Measurements from ENCODE around the gene FAT1. TPM values are rescaled to one million over a fixed set of nuclear protein-coding genes. Genes with fewer than 3 reads are reported as not detected.

The FAT1 gene
- total RNA-seq, 1 donor from 2014 or later, result 173 TPM

DNA sequence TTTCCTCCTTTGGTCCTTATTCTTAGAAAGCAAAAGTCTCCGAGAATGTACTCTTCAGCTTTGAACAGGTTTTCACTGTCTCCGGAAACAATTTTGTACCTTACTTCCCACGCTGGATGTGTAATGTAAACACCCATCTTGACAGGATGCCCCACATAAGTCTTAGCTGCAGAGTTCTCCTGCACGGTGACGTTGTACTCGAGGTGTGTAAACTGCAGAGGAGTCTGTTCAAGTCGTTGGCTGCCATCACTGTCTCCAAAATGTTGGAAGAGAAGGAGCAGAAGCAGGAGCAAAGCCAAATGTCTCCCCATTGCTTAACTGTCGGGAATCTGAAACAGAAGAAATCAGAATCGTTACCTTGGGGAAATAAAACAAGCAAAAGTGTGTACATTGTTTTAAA lies 14.1 kb downstream of the FAT1 start:
- H3K4me1 ChIP-seq (ENCODE audit: control insufficient read depth in 3 of 3, insufficient read depth in 3 of 3, low read length in 3 of 3), result no peaks in the 10 kb centered on the region
- H3K9me3 ChIP-seq (ENCODE audit: control insufficient read depth in 3 of 3, low read length in 3 of 3), result no peaks in the 10 kb centered on the region
- H3K27ac ChIP-seq (ENCODE audit: low read depth, low read length), result no peak overlapping the region
- H3K36me3 ChIP-seq (ENCODE audit: control insufficient read depth in 3 of 3, insufficient read depth in 3 of 3, low read length in 3 of 3), result peaks cover 0 to 20% (median 0%) of the 10 kb centered on the region in 3 donors
- no peak overlapping the region for H3K4me3 ChIP-seq (ENCODE audit: low read length in 3 of 3)
- H3K27me3 ChIP-seq (ENCODE audit: control insufficient read depth in 3 of 3, insufficient read depth in 3 of 3, low read length in 3 of 3), result no peaks in the 10 kb centered on the region
- no peak overlapping the region for H3K9ac ChIP-seq (ENCODE audit: low read depth in 1 of 3, low read length in 3 of 3)

GRCh38 chr4:186708554-186708953 lies 15.1 kb downstream of the FAT1 start:
- peaks cover 0 to 20% (median 0%) of the 10 kb centered on the region in 3 donors for H3K36me3 ChIP-seq (ENCODE audit: control insufficient read depth in 3 of 3, insufficient read depth in 3 of 3, low read length in 3 of 3)
- H3K4me3 ChIP-seq (ENCODE audit: low read length in 3 of 3), result no peak overlapping the region
- H3K27me3 ChIP-seq (ENCODE audit: control insufficient read depth in 3 of 3, insufficient read depth in 3 of 3, low read length in 3 of 3), result no peaks in the 10 kb centered on the region
- H3K9ac ChIP-seq (ENCODE audit: low read depth in 1 of 3, low read length in 3 of 3), result no peak overlapping the region
- H3K9me3 ChIP-seq (ENCODE audit: control insufficient read depth in 3 of 3, low read length in 3 of 3), result no peaks in the 10 kb centered on the region
- H3K27ac ChIP-seq (ENCODE audit: low read depth, low read length), result no peak overlapping the region
- H3K4me1 ChIP-seq (ENCODE audit: control insufficient read depth in 3 of 3, insufficient read depth in 3 of 3, low read length in 3 of 3), result no peaks in the 10 kb centered on the region

DNA sequence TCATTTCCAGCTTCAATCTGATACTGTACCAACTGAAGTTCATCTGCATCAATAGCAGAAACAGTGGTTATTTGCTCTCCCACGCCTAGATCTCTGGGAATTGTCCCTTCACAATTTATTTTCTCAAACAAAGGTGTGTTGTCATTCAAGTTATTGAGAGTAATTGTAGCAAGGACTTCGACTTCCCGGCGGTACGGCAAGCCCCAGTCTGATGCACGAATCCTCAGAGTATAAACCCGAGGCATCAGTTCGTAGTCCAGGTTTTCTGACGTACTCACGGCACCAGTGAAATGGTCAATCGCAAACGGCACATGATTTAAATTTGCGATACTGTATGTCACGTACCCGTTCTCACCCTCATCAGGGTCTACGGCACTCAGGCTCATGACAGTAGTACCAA lies 15.7 kb downstream of the FAT1 start:
- no peak overlapping the region for H3K27ac ChIP-seq (ENCODE audit: low read depth, low read length)

DNA sequence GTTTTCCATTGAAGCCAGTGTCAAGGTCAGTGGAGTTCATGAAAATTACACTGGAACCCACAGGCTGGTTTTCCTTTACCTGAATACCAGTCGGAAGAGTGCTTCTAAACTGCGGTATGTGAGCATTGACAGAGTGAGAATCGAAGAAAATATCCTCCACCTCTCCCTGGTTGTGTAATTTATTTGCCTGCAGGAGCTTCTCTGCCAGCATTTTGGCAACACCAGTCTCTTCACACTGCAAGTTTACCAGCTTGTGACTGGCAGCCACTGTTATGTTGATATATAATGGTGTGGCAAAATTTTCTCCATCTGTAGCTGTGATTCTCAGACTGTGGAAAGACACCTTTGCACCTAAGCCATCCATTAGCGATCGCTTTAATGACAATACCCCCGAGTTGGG lies 16.1 kb downstream of the FAT1 start:
- Histone ChIP-seq H3K9me3 (ENCODE audit: control insufficient read depth in 3 of 3, low read length in 3 of 3) (no peaks in the 10 kb centered on the region), H3K36me3 (ENCODE audit: control insufficient read depth in 3 of 3, insufficient read depth in 3 of 3, low read length in 3 of 3) (peaks cover 0 to 20% (median 0%) of the 10 kb centered on the region in 3 donors), H3K4me1 (ENCODE audit: control insufficient read depth in 3 of 3, insufficient read depth in 3 of 3, low read length in 3 of 3) (no peaks in the 10 kb centered on the region), H3K27ac (ENCODE audit: low read depth, low read length) (no peak overlapping the region), H3K9ac (ENCODE audit: low read depth in 1 of 3, low read length in 3 of 3) (no peak overlapping the region), H3K4me3 (ENCODE audit: low read length in 3 of 3) (no peak overlapping the region), H3K27me3 (ENCODE audit: control insufficient read depth in 3 of 3, insufficient read depth in 3 of 3, low read length in 3 of 3) (no peaks in the 10 kb centered on the region)

More for the DNA sequence above, 15.7 kb downstream of the FAT1 start:
- Histone ChIP-seq H3K9ac (ENCODE audit: low read depth in 1 of 3, low read length in 3 of 3) (no peak overlapping the region), H3K9me3 (ENCODE audit: control insufficient read depth in 3 of 3, low read length in 3 of 3) (no peaks in the 10 kb centered on the region), H3K4me1 (ENCODE audit: control insufficient read depth in 3 of 3, insufficient read depth in 3 of 3, low read length in 3 of 3) (no peaks in the 10 kb centered on the region), H3K27me3 (ENCODE audit: control insufficient read depth in 3 of 3, insufficient read depth in 3 of 3, low read length in 3 of 3) (no peaks in the 10 kb centered on the region), H3K36me3 (ENCODE audit: control insufficient read depth in 3 of 3, insufficient read depth in 3 of 3, low read length in 3 of 3) (peaks cover 0 to 20% (median 0%) of the 10 kb centered on the region in 3 donors), H3K4me3 (ENCODE audit: low read length in 3 of 3) (no peak overlapping the region)

DNA sequence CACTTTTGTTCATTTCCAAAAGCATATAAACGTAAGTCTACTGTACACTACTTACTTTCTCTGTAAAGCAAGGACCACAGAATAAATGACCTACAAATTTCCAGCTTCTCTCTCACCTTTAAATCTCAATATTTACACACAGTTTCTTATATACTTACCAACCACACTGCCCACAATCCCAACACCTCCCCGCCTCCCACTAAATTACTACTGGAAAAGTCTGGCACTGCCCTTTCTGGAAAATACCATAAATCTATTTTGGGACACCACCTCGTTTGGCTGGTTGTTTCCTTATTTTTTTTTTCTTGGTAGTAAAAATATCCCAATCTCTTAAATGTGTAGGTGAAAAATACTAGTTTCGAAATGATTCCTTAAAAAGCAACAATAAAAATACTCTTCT lies 19.6 kb downstream of the FAT1 start:
- Histone ChIP-seq H3K9ac (ENCODE audit: low read depth in 1 of 3, low read length in 3 of 3) (no peak overlapping the region), H3K9me3 (ENCODE audit: control insufficient read depth in 3 of 3, low read length in 3 of 3) (no peaks in the 10 kb centered on the region), H3K4me1 (ENCODE audit: control insufficient read depth in 3 of 3, insufficient read depth in 3 of 3, low read length in 3 of 3) (peaks cover 0 to 12% (median 4%) of the 10 kb centered on the region in 3 donors), H3K27me3 (ENCODE audit: control insufficient read depth in 3 of 3, insufficient read depth in 3 of 3, low read length in 3 of 3) (peaks cover 0 to 4% (median 0%) of the 10 kb centered on the region in 3 donors), H3K4me3 (ENCODE audit: low read length in 3 of 3) (no peak overlapping the region), H3K36me3 (ENCODE audit: control insufficient read depth in 3 of 3, insufficient read depth in 3 of 3, low read length in 3 of 3) (peaks cover 0 to 20% (median 0%) of the 10 kb centered on the region in 3 donors), H3K27ac (ENCODE audit: low read depth, low read length) (no peak overlapping the region)

GRCh38 chr4:186703510-186703909 lies 20.1 kb downstream of the FAT1 start:
- H3K9ac ChIP-seq (ENCODE audit: low read depth in 1 of 3, low read length in 3 of 3), result no peak overlapping the region
- no peaks in the 10 kb centered on the region for H3K9me3 ChIP-seq (ENCODE audit: control insufficient read depth in 3 of 3, low read length in 3 of 3)
- H3K27me3 ChIP-seq (ENCODE audit: control insufficient read depth in 3 of 3, insufficient read depth in 3 of 3, low read length in 3 of 3), result peaks cover 0 to 4% (median 0%) of the 10 kb centered on the region in 3 donors
- peaks cover 0 to 12% (median 4%) of the 10 kb centered on the region in 3 donors for H3K4me1 ChIP-seq (ENCODE audit: control insufficient read depth in 3 of 3, insufficient read depth in 3 of 3, low read length in 3 of 3)
- no peak overlapping the region for H3K4me3 ChIP-seq (ENCODE audit: low read length in 3 of 3)
- no peak overlapping the region for H3K27ac ChIP-seq (ENCODE audit: low read depth, low read length)
- peaks cover 0 to 19% (median 0%) of the 10 kb centered on the region in 3 donors for H3K36me3 ChIP-seq (ENCODE audit: control insufficient read depth in 3 of 3, insufficient read depth in 3 of 3, low read length in 3 of 3)

DNA sequence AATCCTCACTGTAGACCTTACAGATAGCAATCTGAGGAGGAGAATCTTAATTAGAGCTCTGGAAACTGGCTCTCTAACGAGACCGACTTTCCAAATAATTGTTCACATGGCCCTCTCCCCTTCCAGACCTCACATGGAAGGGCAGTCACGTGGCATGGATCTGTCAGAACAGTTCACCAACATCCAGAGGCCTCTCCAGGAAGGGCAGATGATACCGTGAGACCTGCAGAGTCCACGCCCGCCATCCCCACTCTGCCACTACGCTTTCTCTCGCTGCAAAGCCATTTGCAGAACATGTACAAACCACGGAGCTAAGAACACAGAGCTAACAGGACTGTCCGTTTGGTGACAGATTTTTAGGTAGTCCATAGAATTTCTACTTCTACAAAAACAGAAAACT lies 20.7 kb downstream of the FAT1 start:
- Histone ChIP-seq H3K9me3 (ENCODE audit: control insufficient read depth in 3 of 3, low read length in 3 of 3) (no peaks in the 10 kb centered on the region), H3K9ac (ENCODE audit: low read depth in 1 of 3, low read length in 3 of 3) (no peak overlapping the region), H3K27ac (ENCODE audit: low read depth, low read length) (no peak overlapping the region), H3K36me3 (ENCODE audit: control insufficient read depth in 3 of 3, insufficient read depth in 3 of 3, low read length in 3 of 3) (peaks cover 0 to 14% (median 0%) of the 10 kb centered on the region in 3 donors), H3K4me3 (ENCODE audit: low read length in 3 of 3) (no peak overlapping the region), H3K27me3 (ENCODE audit: control insufficient read depth in 3 of 3, insufficient read depth in 3 of 3, low read length in 3 of 3) (peaks cover 0 to 4% (median 0%) of the 10 kb centered on the region in 3 donors), H3K4me1 (ENCODE audit: control insufficient read depth in 3 of 3, insufficient read depth in 3 of 3, low read length in 3 of 3) (peaks cover 0 to 12% (median 4%) of the 10 kb centered on the region in 3 donors)

GRCh38 chr4:186702297-186702696 lies 21.4 kb downstream of the FAT1 start:
- H3K9ac ChIP-seq (ENCODE audit: low read depth in 1 of 3, low read length in 3 of 3), result no peak overlapping the region
- H3K27ac ChIP-seq (ENCODE audit: low read depth, low read length), result peak overlapping the region; percentile 72
- peaks cover 0 to 4% (median 0%) of the 10 kb centered on the region in 3 donors for H3K27me3 ChIP-seq (ENCODE audit: control insufficient read depth in 3 of 3, insufficient read depth in 3 of 3, low read length in 3 of 3)
- H3K36me3 ChIP-seq (ENCODE audit: control insufficient read depth in 3 of 3, insufficient read depth in 3 of 3, low read length in 3 of 3), result peaks cover 0 to 8% (median 0%) of the 10 kb centered on the region in 3 donors
- H3K4me1 ChIP-seq (ENCODE audit: control insufficient read depth in 3 of 3, insufficient read depth in 3 of 3, low read length in 3 of 3), result peaks cover 0 to 12% (median 4%) of the 10 kb centered on the region in 3 donors
- H3K9me3 ChIP-seq (ENCODE audit: control insufficient read depth in 3 of 3, low read length in 3 of 3), result no peaks in the 10 kb centered on the region
- H3K4me3 ChIP-seq (ENCODE audit: low read length in 3 of 3), result no peak overlapping the region

GRCh38 chr4:186701788-186702187 lies 21.9 kb downstream of the FAT1 start:
- peaks cover 0 to 12% (median 4%) of the 10 kb centered on the region in 3 donors for H3K4me1 ChIP-seq (ENCODE audit: control insufficient read depth in 3 of 3, insufficient read depth in 3 of 3, low read length in 3 of 3)

DNA sequence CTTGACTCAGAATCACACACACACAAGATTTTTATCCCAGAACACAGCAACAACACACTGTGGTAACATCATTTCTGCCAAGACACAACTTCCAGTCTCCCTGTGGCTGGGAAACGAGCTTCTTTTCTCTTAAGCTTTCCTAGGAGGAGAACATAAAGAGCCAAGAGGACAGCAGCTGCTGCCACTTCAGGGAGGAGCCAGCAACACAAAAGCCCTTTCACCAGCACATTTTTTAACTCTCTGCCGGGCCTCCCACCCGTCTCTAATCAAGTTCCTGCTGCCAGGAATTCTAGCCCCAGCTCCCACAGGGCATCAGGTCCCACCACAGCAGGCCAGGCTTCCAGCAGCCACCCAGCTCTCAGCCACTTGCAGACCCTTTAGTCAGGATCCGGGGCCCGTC lies 22.4 kb downstream of the FAT1 start:
- Histone ChIP-seq H3K4me1 (ENCODE audit: control insufficient read depth in 3 of 3, insufficient read depth in 3 of 3, low read length in 3 of 3) (peaks cover 0 to 12% (median 4%) of the 10 kb centered on the region in 3 donors), H3K4me3 (ENCODE audit: low read length in 3 of 3) (peak overlapping the region in 1 of 3 donors; percentile 11), H3K9ac (ENCODE audit: low read depth in 1 of 3, low read length in 3 of 3) (no peak overlapping the region), H3K27me3 (ENCODE audit: control insufficient read depth in 3 of 3, insufficient read depth in 3 of 3, low read length in 3 of 3) (peaks cover 0 to 4% (median 0%) of the 10 kb centered on the region in 3 donors), H3K36me3 (ENCODE audit: control insufficient read depth in 3 of 3, insufficient read depth in 3 of 3, low read length in 3 of 3) (no peaks in the 10 kb centered on the region), H3K9me3 (ENCODE audit: control insufficient read depth in 3 of 3, low read length in 3 of 3) (no peaks in the 10 kb centered on the region), H3K27ac (ENCODE audit: low read depth, low read length) (peak overlapping the region; percentile 72)

More at GRCh38 chr4:186701788-186702187, 21.9 kb downstream of the FAT1 start:
- Histone ChIP-seq H3K9me3 (ENCODE audit: control insufficient read depth in 3 of 3, low read length in 3 of 3) (no peaks in the 10 kb centered on the region), H3K36me3 (ENCODE audit: control insufficient read depth in 3 of 3, insufficient read depth in 3 of 3, low read length in 3 of 3) (peaks cover 0 to 4% (median 0%) of the 10 kb centered on the region in 3 donors), H3K4me3 (ENCODE audit: low read length in 3 of 3) (peak overlapping the region in 1 of 3 donors; percentile 11), H3K9ac (ENCODE audit: low read depth in 1 of 3, low read length in 3 of 3) (no peak overlapping the region), H3K27ac (ENCODE audit: low read depth, low read length) (peak overlapping the region; percentile 72), H3K27me3 (ENCODE audit: control insufficient read depth in 3 of 3, insufficient read depth in 3 of 3, low read length in 3 of 3) (peaks cover 0 to 4% (median 0%) of the 10 kb centered on the region in 3 donors)

All from skeletal muscle tissue (tissue), 4 donors.